SU-DHL-6 (cell line): ENCODE measurements around the gene VSIG10L.

Experiments
- H2AFZ ChIP-seq: fragments of 200-600 bp; sonication (generic); 2 replicates; pipeline ENCODE4 v1.6.1; 2014; ENCODE audit warnings: low read depth, mild to moderate bottlenecking, moderate library complexity, mixed read lengths, antibody characterized with exemption, low read length; ENCODE audit not compliant: severe bottlenecking
- H3F3A ChIP-seq: fragments of 200-600 bp; shearing (Covaris generic); 2 replicates; pipeline ENCODE4 v1.6.0; 2016; ENCODE audit warnings: antibody characterized with exemption, mild to moderate bottlenecking; ENCODE audit not compliant: insufficient read depth
- H3K27ac ChIP-seq: fragments of 200-600 bp; sonication (generic); 2 replicates; pipeline ENCODE4 v1.5.1; 2016; ENCODE audit warnings: low read depth, mild to moderate bottlenecking, low read length, moderate library complexity, mixed read lengths
- H3K27me3 ChIP-seq: fragments of 200-600 bp; sonication (generic), shearing (Covaris generic); 2 replicates; pipeline ENCODE4 v1.6.0; 2014; ENCODE audit warnings: mild to moderate bottlenecking, low read length
- H3K36me3 ChIP-seq: fragments of 200-600 bp; sonication (generic); 2 replicates; pipeline ENCODE4 v1.6.1; 2014; ENCODE audit warnings: mild to moderate bottlenecking, low read length, mixed read lengths
- H3K4me2 ChIP-seq: fragments of 300-600, 200-600 bp; shearing (Covaris generic), sonication (generic); 2 replicates; pipeline ENCODE4 v1.6.0; 2014; ENCODE audit warnings: low read length, low read depth, mild to moderate bottlenecking; ENCODE audit not compliant: poor library complexity, severe bottlenecking
- H3K4me3 ChIP-seq: fragments of 200-600 bp; sonication (generic); 2 replicates; pipeline ENCODE4 v1.5.1; 2014; ENCODE audit warnings: antibody characterized with exemption, low read length, mild to moderate bottlenecking, mixed read lengths; ENCODE audit not compliant: insufficient read depth, poor library complexity, severe bottlenecking
- H3K79me2 ChIP-seq: fragments of 200-600 bp; sonication (generic); 2 replicates; pipeline ENCODE4 v1.6.1; 2014; ENCODE audit warnings: mild to moderate bottlenecking, low read length, moderate library complexity; ENCODE audit not compliant: insufficient read depth
- H3K9ac ChIP-seq: fragments of 200-600 bp; sonication (generic); 2 replicates; pipeline ENCODE4 v1.7.0; 2014; ENCODE audit warnings: mild to moderate bottlenecking, low read length
- H3K9me2 ChIP-seq: fragments of 200-600 bp; sonication (generic); replicated peaks from 2 replicates; pipeline ENCODE4 v1.6.1; 2014; ENCODE audit warnings: low read length; ENCODE audit not compliant: insufficient read depth
- H3K9me3 ChIP-seq: fragments of 200-600 bp; sonication (generic); 2 replicates; pipeline ENCODE4 v1.6.1; 2014; ENCODE audit warnings: low read length, mixed read lengths; ENCODE audit not compliant: insufficient read depth
- H4K20me1 ChIP-seq: fragments of 200-600 bp; sonication (generic); 2 replicates; pipeline ENCODE4 v1.6.1; 2014; ENCODE audit warnings: low read depth, mild to moderate bottlenecking, antibody characterized with exemption, low read length, moderate library complexity, mixed read lengths
- CTCF ChIP-seq: fragments of 200-600 bp; sonication (generic); IDR thresholded peaks from one replicate; pipeline ENCODE4 v1.5.1; 2017; ENCODE audit warnings: antibody characterized with exemption, mild to moderate bottlenecking, low read length, moderate library complexity; ENCODE audit not compliant: insufficient read depth, poor library complexity, severe bottlenecking
- EZH2phosphoT487 ChIP-seq: fragments of 200-600 bp; sonication (generic), shearing (Covaris generic); conservative IDR thresholded peaks from 2 replicates; pipeline ENCODE4 v1.6.1; 2018; ENCODE audit warnings: mild to moderate bottlenecking, antibody characterized with exemption, low read length, moderate library complexity, mixed read lengths

Gene VSIG10L

GRCh38 chr19:51337861-51338562 lies 3.9 kb downstream of the VSIG10L start:
- Histone ChIP-seq H3K79me2 (no peaks in the 10 kb centered on the region), H3K9me3 (no peaks in the 10 kb centered on the region), H2AFZ (peak overlapping the region; percentile 88), H4K20me1 (no peaks in the 10 kb centered on the region), H3K9ac (peak overlapping the region; percentile 51), H3K4me2 (peak overlapping the region; percentile 92), H3K27ac (no peak overlapping the region), H3K9me2 (no peaks in the 10 kb centered on the region), H3K4me3 (peak overlapping the region; percentile 63), H3K36me3 (no peaks in the 10 kb centered on the region), H3F3A (no peaks in the 10 kb centered on the region), H3K27me3 (no peaks in the 10 kb centered on the region)
- no peak for TF ChIP-seq EZH2phosphoT487
- TF ChIP-seq CTCF, result no peak

GRCh38 chr19:51337141-51337860 lies 4.6 kb downstream of the VSIG10L start:
- no peaks in the 10 kb centered on the region for H3F3A ChIP-seq
- no peaks in the 10 kb centered on the region for H3K9me3 ChIP-seq
- H2AFZ ChIP-seq, result no peak overlapping the region
- H3K79me2 ChIP-seq, result no peaks in the 10 kb centered on the region
- H3K4me2 ChIP-seq, result no peak overlapping the region
- H3K36me3 ChIP-seq, result no peaks in the 10 kb centered on the region
- no peaks in the 10 kb centered on the region for H3K27me3 ChIP-seq
- no peak overlapping the region for H3K9ac ChIP-seq
- no peaks in the 10 kb centered on the region for H4K20me1 ChIP-seq
- no peak overlapping the region for H3K4me3 ChIP-seq
- H3K9me2 ChIP-seq, result no peaks in the 10 kb centered on the region
- no peak overlapping the region for H3K27ac ChIP-seq
- TF ChIP-seq EZH2phosphoT487 (no peak), CTCF (no peak)

GRCh38 chr19:51333836-51334460 lies 8.0 kb downstream of the VSIG10L start:
- Histone ChIP-seq H3K4me2 (no peak overlapping the region), H3K9ac (no peak overlapping the region), H3K79me2 (no peaks in the 10 kb centered on the region), H3K27ac (no peak overlapping the region), H3K27me3 (no peaks in the 10 kb centered on the region), H3K9me2 (no peaks in the 10 kb centered on the region), H3K9me3 (no peaks in the 10 kb centered on the region), H3F3A (no peaks in the 10 kb centered on the region), H2AFZ (no peak overlapping the region), H3K36me3 (no peaks in the 10 kb centered on the region), H4K20me1 (no peaks in the 10 kb centered on the region), H3K4me3 (no peak overlapping the region)
- TF ChIP-seq CTCF (no peak), EZH2phosphoT487 (no peak)
